Measurements from ENCODE around the gene SLC8A3. TPM values are rescaled to one million over a fixed set of nuclear protein-coding genes. Genes with fewer than 3 reads are reported as not detected.

Gene SLC8A3
- total and polyA plus RNA-seq, 4 donors, result 0.08 to 3.7 (median 0.85) TPM

DNA sequence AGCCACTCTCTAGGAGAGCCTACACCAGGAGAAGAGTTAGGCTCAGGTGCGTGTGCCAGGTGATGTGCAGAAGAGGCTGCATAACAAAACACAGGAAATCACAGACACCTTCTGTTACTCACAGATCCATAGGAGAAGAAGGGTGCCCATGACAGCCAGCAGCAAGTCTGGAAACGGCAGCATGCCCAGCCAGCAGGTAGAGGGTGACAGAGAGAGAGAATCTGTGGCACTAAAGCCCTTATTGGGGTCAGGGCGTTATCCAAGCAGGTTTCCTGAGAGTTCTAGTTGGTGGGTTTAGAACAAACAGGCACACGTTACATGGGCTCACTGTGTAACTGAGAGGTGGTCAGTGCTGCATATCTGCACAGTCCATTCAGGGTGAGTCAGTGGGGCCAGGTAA lies 14.9 kb upstream of the SLC8A3 start:
- H3K4me3 ChIP-seq, result no peak overlapping the region
- H3K27me3 ChIP-seq (ENCODE audit: control insufficient read depth in 3 of 3, insufficient read depth in 3 of 3, low read length in 2 of 3), result no peaks in the 10 kb centered on the region
- H3K9me3 ChIP-seq (ENCODE audit: control insufficient read depth in 4 of 4, insufficient read depth in 3 of 4, low read length in 3 of 4), result peaks cover 0 to 6% (median 0%) of the 10 kb centered on the region in 4 donors
- H3K4me1 ChIP-seq (ENCODE audit: control insufficient read depth in 5 of 5, insufficient read depth in 5 of 5, low read length in 5 of 5), result no peaks in the 10 kb centered on the region
- TF ChIP-seq CTCF (IDR thresholded peaks at IDR 0.05; ENCODE audit: control extremely low read depth, extremely low read depth), result no peak
- ATAC-seq (ENCODE audit: insufficient read depth, low FRiP score), result no peak
- H3K36me3 ChIP-seq (ENCODE audit: control insufficient read depth in 4 of 4, insufficient read depth in 4 of 4, low read length in 4 of 4), result no peaks in the 10 kb centered on the region
- no peak for DNase-seq
- WGBS, 2 donors, result 87% methylated on average over 4 of the region's 4 CpGs
- no peak overlapping the region for H3K27ac ChIP-seq (ENCODE audit: low read depth in 1 of 2, low read length in 1 of 2)
- H3K9ac ChIP-seq (ENCODE audit: insufficient read depth in 1 of 2, low read length in 2 of 2), result no peak overlapping the region

DNA sequence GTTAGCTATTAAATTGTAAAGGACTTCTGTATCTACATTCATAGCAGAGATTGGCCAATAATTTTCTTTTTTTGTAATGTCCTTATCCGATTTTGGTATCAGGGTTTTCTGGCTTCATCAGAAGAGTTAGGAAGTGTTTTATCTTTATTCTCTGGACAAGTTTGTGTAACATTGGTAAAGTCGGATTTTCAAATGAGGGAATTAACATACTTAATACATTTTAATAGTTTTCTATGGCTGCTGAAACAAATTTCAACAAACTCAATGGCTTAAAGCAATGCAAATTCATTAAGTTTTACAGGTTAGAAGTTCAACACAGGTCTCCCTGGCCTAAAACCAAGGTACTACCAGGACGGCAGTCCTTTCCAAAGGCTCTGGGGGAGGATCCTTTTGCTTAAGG lies 13.2 kb upstream of the SLC8A3 start:
- no peaks in the 10 kb centered on the region for H3K4me1 ChIP-seq (ENCODE audit: control insufficient read depth in 5 of 5, insufficient read depth in 5 of 5, low read length in 5 of 5)
- WGBS, 2 donors, result 87 to 92% methylated on average over 3 of the region's 3 CpGs
- no peak overlapping the region for H3K4me3 ChIP-seq
- no peaks in the 10 kb centered on the region for H3K27me3 ChIP-seq (ENCODE audit: control insufficient read depth in 3 of 3, insufficient read depth in 3 of 3, low read length in 2 of 3)
- DNase-seq, result no peak
- peaks cover 0 to 6% (median 0%) of the 10 kb centered on the region in 4 donors for H3K9me3 ChIP-seq (ENCODE audit: control insufficient read depth in 4 of 4, insufficient read depth in 3 of 4, low read length in 3 of 4)
- H3K27ac ChIP-seq (ENCODE audit: low read depth in 1 of 2, low read length in 1 of 2), result no peak overlapping the region
- no peaks in the 10 kb centered on the region for H3K36me3 ChIP-seq (ENCODE audit: control insufficient read depth in 4 of 4, insufficient read depth in 4 of 4, low read length in 4 of 4)
- no peak for ATAC-seq (ENCODE audit: insufficient read depth, low FRiP score)
- TF ChIP-seq CTCF (IDR thresholded peaks at IDR 0.05; ENCODE audit: control extremely low read depth, extremely low read depth), result no peak
- H3K9ac ChIP-seq (ENCODE audit: insufficient read depth in 1 of 2, low read length in 2 of 2), result no peak overlapping the region

DNA sequence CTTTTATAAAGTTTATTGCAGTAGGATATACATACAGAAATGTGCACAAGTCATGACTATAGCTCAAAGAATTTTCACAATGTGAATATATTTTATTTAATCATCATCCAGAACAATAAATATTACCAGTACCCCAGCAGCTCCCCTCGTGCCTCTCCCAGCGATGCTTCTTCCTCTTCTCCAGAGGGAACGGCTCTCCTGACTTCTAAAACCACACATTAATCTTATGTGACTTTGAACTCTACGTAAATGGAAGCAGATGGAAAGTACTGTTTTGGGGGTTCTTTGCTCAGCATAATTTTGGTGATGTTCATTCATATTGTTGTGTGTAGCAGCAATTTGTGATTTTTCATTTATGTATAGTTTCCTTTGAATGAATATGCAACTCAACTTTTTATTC lies 4.6 kb upstream of the SLC8A3 start:
- H3K4me3 ChIP-seq, result no peak overlapping the region
- 18 to 46% methylated on average over 4 of the region's 4 CpGs for WGBS, 2 donors

More for the DNA sequence above, 4.6 kb upstream of the SLC8A3 start:
- Histone ChIP-seq H3K9me3 (ENCODE audit: control insufficient read depth in 4 of 4, insufficient read depth in 3 of 4, low read length in 3 of 4) (peaks cover 0 to 6% (median 0%) of the 10 kb centered on the region in 4 donors), H3K36me3 (ENCODE audit: control insufficient read depth in 4 of 4, insufficient read depth in 4 of 4, low read length in 4 of 4) (no peaks in the 10 kb centered on the region), H3K9ac (ENCODE audit: insufficient read depth in 1 of 2, low read length in 2 of 2) (no peak overlapping the region), H3K4me1 (ENCODE audit: control insufficient read depth in 5 of 5, insufficient read depth in 5 of 5, low read length in 5 of 5) (peaks cover 0 to 9% (median 8%) of the 10 kb centered on the region in 5 donors), H3K27me3 (ENCODE audit: control insufficient read depth in 3 of 3, insufficient read depth in 3 of 3, low read length in 2 of 3) (peaks cover 0 to 5% (median 0%) of the 10 kb centered on the region in 3 donors), H3K27ac (ENCODE audit: low read depth in 1 of 2, low read length in 1 of 2) (no peak overlapping the region)
- no peak for TF ChIP-seq CTCF (IDR thresholded peaks at IDR 0.05; ENCODE audit: control extremely low read depth, extremely low read depth)
- DNase-seq, result no peak
- no peak for ATAC-seq (ENCODE audit: insufficient read depth, low FRiP score)

Measured in lung (tissue), 12 donors.